Esophagus muscularis mucosa (tissue), 4 donors: ENCODE results near the gene PRR35. TPM values are rescaled to one million over a fixed set of nuclear protein-coding genes. Genes with fewer than 3 reads are reported as not detected.

ENCODE experiments used
- DNase-seq: peaks from one replicate; pipeline ENCODE4 v3.0.0-alpha.2; 2017; ENCODE audit errors: extremely low spot score
- H3K27ac ChIP-seq, 4 donors: fragments of 200-600 bp; sonication (generic); replicated peaks in 1 of 4; 1 replicate in 3 of 4; 2 replicates in 1 of 4; pipeline ENCODE4 v1.5.1; 2016 to 2019; ENCODE audit warnings: mild to moderate bottlenecking in 1 of 4
- H3K27me3 ChIP-seq, 4 donors: fragments of 200-600 bp; sonication (generic); one replicate each; pipeline versions ENCODE4 v1.5.1 to v1.6.0; 2016 to 2019
- H3K36me3 ChIP-seq, 4 donors: fragments of 200-600 bp; sonication (generic); one replicate each; pipeline ENCODE4 v1.5.1; 2016 to 2019
- H3K4me1 ChIP-seq, 4 donors: fragments of 200-600 bp; sonication (generic); one replicate each; pipeline ENCODE4 v1.5.1; 2016 to 2019
- H3K4me3 ChIP-seq, 4 donors: fragments of 200-600 bp; sonication (generic); 1 replicate in 2 of 4; 2 replicates in 2 of 4; pipeline ENCODE4 v1.5.1; 2016 to 2019; ENCODE audit warnings: mild to moderate bottlenecking in 4 of 4, moderate library complexity in 1 of 4
- H3K9me3 ChIP-seq, 4 donors: fragments of 200-600 bp; sonication (generic); 1 replicate in 3 of 4; 2 replicates in 1 of 4; pipeline ENCODE4 v1.5.1; 2016 to 2019
- CTCF ChIP-seq, 3 experiments: fragments of 200-600 bp in 2 of 3; fragments of 450-650 bp in 1 of 3; sonication (generic) in 2 of 3; IDR thresholded peaks; one replicate each; pipeline ENCODE4 v1.5.1; 2017 to 2019; ENCODE audit warnings: antibody characterized with exemption in 3 of 3, mild to moderate bottlenecking in 2 of 3, moderate library complexity in 1 of 3
- EP300 ChIP-seq: sonication (generic); formaldehyde crosslinking; IDR thresholded peaks from one replicate; pipeline ENCODE4 v1.6.1; 2017; ENCODE audit warnings: antibody characterized with exemption
- POLR2A ChIP-seq: fragments of 450-650 bp; IDR thresholded peaks from one replicate; pipeline ENCODE4 v1.6.1; 2017; ENCODE audit warnings: antibody characterized with exemption, moderate library complexity, mild to moderate bottlenecking, low read depth
- POLR2AphosphoS5 ChIP-seq, 2 donors: sonication (generic); formaldehyde crosslinking; IDR thresholded peaks; one replicate each; pipeline ENCODE4 v1.6.1; 2017; ENCODE audit warnings: antibody characterized with exemption in 2 of 2
- WGBS: methylation state at CpG from one replicate; pipeline ENCODE4 v1.1.5; 2018; 5-methylcytosine and 5-hydroxymethylcytosine counted together
- intact Hi-C: fragments of 100-400 bp; cut with DNase I; formaldehyde crosslinking; loops from one replicate; pipeline ENCODE4 v1.15.1; 2023
- total RNA-seq, 4 donors: library from RNA; depleted of rRNA; stranded (reverse); fragments of >200 nt; gene quantifications; one replicate each; pipeline versions ENCODE4 v1.1.0 to v1.2.1, GENCODE V29; 2016

Gene PRR35
- total RNA-seq, 4 donors from 2014 or later: not detected

- peaks cover 0 to 22% (median 10%) of the 10 kb centered on the region in 4 donors for H3K36me3 ChIP-seq
- intact Hi-C loops: no loop called here
- H3K4me3 ChIP-seq: no peak overlapping the region
- no peaks in the 10 kb centered on the region for H3K9me3 ChIP-seq
- no peak for TF ChIP-seq POLR2A
- no peak for TF ChIP-seq CTCF (IDR thresholded peaks at IDR 0.05)
- no peak for TF ChIP-seq POLR2AphosphoS5 (IDR thresholded peaks at IDR 0.05)
- no peak for TF ChIP-seq EP300
- peaks cover 0 to 9% (median 0%) of the 10 kb centered on the region in 4 donors for H3K27me3 ChIP-seq
- no peak overlapping the region for H3K27ac ChIP-seq
- H3K4me1 ChIP-seq: peaks cover 30 to 42% (median 33%) of the 10 kb centered on the region in 4 donors
- DNase-seq: no peak
- 69% methylated on average over 9 of the region's 16 CpGs for WGBS
These were observed 23.2 kb downstream of the PRR35 start for GRCh38 chr16:583470-583814.

GRCh38 chr16:583815-584591, 23.8 kb downstream of the PRR35 start:
- Histone ChIP-seq H3K9me3 (no peaks in the 10 kb centered on the region), H3K4me3 (no peak overlapping the region), H3K36me3 (peaks cover 0 to 22% (median 10%) of the 10 kb centered on the region in 4 donors), H3K27me3 (peaks cover 0 to 9% (median 0%) of the 10 kb centered on the region in 4 donors), H3K4me1 (peaks cover 27 to 39% (median 30%) of the 10 kb centered on the region in 4 donors), H3K27ac (no peak overlapping the region)
- no CpG with 5 or more reads among the region's 38 CpGs for WGBS
- intact Hi-C loops: no loop called here
- no peak for DNase-seq
- TF ChIP-seq POLR2A (no peak), POLR2AphosphoS5 (IDR thresholded peaks at IDR 0.05) (no peak), EP300 (no peak), CTCF (IDR thresholded peaks at IDR 0.05) (no peak)

GRCh38 chr16:585351-585750, 25.2 kb downstream of the PRR35 start:
- no peak overlapping the region for H3K27ac ChIP-seq
- H3K9me3 ChIP-seq: no peaks in the 10 kb centered on the region
- DNase-seq: no peak
- H3K4me3 ChIP-seq: no peak overlapping the region
- H3K36me3 ChIP-seq: peaks cover 0 to 17% (median 7%) of the 10 kb centered on the region in 4 donors
- peaks cover 0 to 9% (median 0%) of the 10 kb centered on the region in 4 donors for H3K27me3 ChIP-seq
- intact Hi-C loops: loop anchor here (5.0 kb wide), 1 partner anchor 52 kb away; the partner anchor contains the start of gene METTL26
- peaks cover 25 to 38% (median 27%) of the 10 kb centered on the region in 4 donors for H3K4me1 ChIP-seq
- TF ChIP-seq POLR2AphosphoS5 (IDR thresholded peaks at IDR 0.05): peak in 1 of 2 donors; percentile 8
- no peak for TF ChIP-seq POLR2A
- 22% methylated on average over 6 of the region's 10 CpGs for WGBS

GRCh38 chr16:586047-586644, 26.0 kb downstream of the PRR35 start:
- TF ChIP-seq POLR2A (no peak), EP300 (no peak), CTCF (IDR thresholded peaks at IDR 0.05) (no peak), POLR2AphosphoS5 (IDR thresholded peaks at IDR 0.05) (no peak)
- DNase-seq: no peak
- no peak overlapping the region for H3K27ac ChIP-seq
- peaks cover 0 to 9% (median 0%) of the 10 kb centered on the region in 4 donors for H3K27me3 ChIP-seq
- intact Hi-C loops: loop anchor here (5.0 kb wide), 1 partner anchor 51 kb away; the partner anchor contains the start of gene METTL26
- WGBS: 55% methylated on average over 15 of the region's 16 CpGs
- no peak overlapping the region for H3K4me3 ChIP-seq
- no peaks in the 10 kb centered on the region for H3K9me3 ChIP-seq
- H3K4me1 ChIP-seq: peaks cover 33 to 46% (median 35%) of the 10 kb centered on the region in 4 donors
- peaks cover 0 to 9% (median 4%) of the 10 kb centered on the region in 4 donors for H3K36me3 ChIP-seq
